Measurements from ENCODE around the gene MORN4. TPM values are rescaled to one million over a fixed set of nuclear protein-coding genes. Genes with fewer than 3 reads are reported as not detected.

MORN4 gene
- total RNA-seq, 1 experiment from 2014 or later: 11.9 TPM

DNA sequence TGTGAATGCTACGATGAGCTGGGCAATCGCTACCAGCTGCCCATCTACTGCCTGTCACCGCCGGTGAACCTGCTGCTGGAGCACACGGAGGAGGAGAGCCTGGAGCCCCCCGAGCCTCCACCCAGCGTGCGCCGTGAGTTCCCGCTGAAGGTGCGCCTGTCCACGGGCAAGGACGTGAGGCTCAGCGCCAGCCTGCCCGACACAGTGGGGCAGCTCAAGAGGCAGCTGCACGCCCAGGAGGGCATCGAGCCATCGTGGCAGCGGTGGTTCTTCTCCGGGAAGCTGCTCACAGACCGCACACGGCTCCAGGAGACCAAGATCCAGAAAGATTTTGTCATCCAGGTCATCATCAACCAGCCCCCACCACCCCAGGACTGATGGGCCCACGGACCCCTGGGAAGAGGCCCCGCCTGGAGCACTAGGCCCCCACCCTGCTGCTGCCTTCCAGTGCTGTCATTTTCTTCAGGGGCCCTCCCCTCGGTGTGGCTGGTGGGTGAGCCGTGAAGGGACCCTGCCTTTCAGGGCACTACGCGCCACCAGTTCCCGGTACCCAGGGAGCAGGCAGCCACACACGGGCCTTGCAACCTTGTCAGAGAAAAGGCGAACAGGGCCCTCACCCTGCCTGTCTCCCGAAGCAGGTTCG lies 63.0 kb downstream of the MORN4 start:
- no peaks in the 10 kb centered on the region for H3K79me1 ChIP-seq (ENCODE audit: insufficient read depth, low read depth, low read length, poor library complexity, severe bottlenecking)
- Mint-ChIP-seq H3K36me3 (ENCODE audit: insufficient read depth in 1 of 3, low read depth in 3 of 3) (peaks cover 0 to 12% (median 0%) of the 10 kb centered on the region in 3 experiments; a peak in 3 of 7 replicates), H3K27ac (no peak overlapping the region)

More for the DNA sequence above, 63.0 kb downstream of the MORN4 start:
- no peaks in the 10 kb centered on the region for H3K4me1 ChIP-seq (ENCODE audit: insufficient read depth, low read length)
- H3K27me3 ChIP-seq (ENCODE audit: insufficient read depth, low read length): no peaks in the 10 kb centered on the region
- no peak overlapping the region for H2BK5ac ChIP-seq (ENCODE audit: insufficient read length, low read length)
- no peak overlapping the region for H2BK20ac ChIP-seq (ENCODE audit: low read depth, low read length, poor library complexity, severe bottlenecking)
- H3K27me3 Mint-ChIP-seq (ENCODE audit: low read depth): no peaks in the 10 kb centered on the region
- H3K4me3 Mint-ChIP-seq: no peak overlapping the region
- H2AK5ac ChIP-seq (ENCODE audit: insufficient read length, low read length): no peak overlapping the region
- no peak overlapping the region for H2BK120ac ChIP-seq (ENCODE audit: low read depth, low read length, poor library complexity, severe bottlenecking)
- H3K18ac ChIP-seq (ENCODE audit: insufficient read length, low read depth, low read length): no peak overlapping the region
- H3K4ac ChIP-seq (ENCODE audit: low read depth, low read length): no peak overlapping the region
- no peak overlapping the region for H3K23ac ChIP-seq (ENCODE audit: insufficient read length, low read depth, low read length)
- no peak overlapping the region for H4K8ac ChIP-seq (replicated peaks; ENCODE audit: insufficient read length, low read depth, low read length)
- H3K14ac ChIP-seq (ENCODE audit: insufficient read depth, low read length): no peak overlapping the region
- H3K79me2 ChIP-seq (ENCODE audit: insufficient read depth, low read length): no peaks in the 10 kb centered on the region
- H2BK12ac ChIP-seq (ENCODE audit: insufficient read length, low read depth, low read length): no peak overlapping the region
- no peak overlapping the region for H3T11ph ChIP-seq (ENCODE audit: low read length)
- peaks cover 11 to 16% of the 10 kb centered on the region in 2 experiments for H3K4me1 Mint-ChIP-seq
- no peaks in the 10 kb centered on the region for H3K9me3 ChIP-seq (ENCODE audit: control insufficient read depth, low read depth, low read length)
- H4K20me1 ChIP-seq (ENCODE audit: control insufficient read depth, insufficient read depth, insufficient read length): no peaks in the 10 kb centered on the region
- no CpG with 5 or more reads among the region's 33 CpGs for WGBS (ENCODE audit: extremely low coverage, insufficient read length, low lambda C conversion rate)
- DNase-seq: no peak
- H3K56ac ChIP-seq (ENCODE audit: insufficient read length, low read depth, low read length): no peak overlapping the region
- H2BK15ac ChIP-seq (ENCODE audit: low read depth, low read length): no peak overlapping the region
- H4K5ac ChIP-seq (ENCODE audit: insufficient read length, low read depth, low read length): no peak overlapping the region
- H2AFZ ChIP-seq (ENCODE audit: low read length): no peak overlapping the region
- TF ChIP-seq, protein P1, sequence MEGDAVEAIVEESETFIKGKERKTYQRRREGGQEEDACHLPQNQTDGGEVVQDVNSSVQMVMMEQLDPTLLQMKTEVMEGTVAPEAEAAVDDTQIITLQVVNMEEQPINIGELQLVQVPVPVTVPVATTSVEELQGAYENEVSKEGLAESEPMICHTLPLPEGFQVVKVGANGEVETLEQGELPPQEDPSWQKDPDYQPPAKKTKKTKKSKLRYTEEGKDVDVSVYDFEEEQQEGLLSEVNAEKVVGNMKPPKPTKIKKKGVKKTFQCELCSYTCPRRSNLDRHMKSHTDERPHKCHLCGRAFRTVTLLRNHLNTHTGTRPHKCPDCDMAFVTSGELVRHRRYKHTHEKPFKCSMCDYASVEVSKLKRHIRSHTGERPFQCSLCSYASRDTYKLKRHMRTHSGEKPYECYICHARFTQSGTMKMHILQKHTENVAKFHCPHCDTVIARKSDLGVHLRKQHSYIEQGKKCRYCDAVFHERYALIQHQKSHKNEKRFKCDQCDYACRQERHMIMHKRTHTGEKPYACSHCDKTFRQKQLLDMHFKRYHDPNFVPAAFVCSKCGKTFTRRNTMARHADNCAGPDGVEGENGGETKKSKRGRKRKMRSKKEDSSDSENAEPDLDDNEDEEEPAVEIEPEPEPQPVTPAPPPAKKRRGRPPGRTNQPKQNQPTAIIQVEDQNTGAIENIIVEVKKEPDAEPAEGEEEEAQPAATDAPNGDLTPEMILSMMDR (conservative IDR thresholded peaks at IDR 0.05): no peak
- H3K23me2 ChIP-seq (ENCODE audit: insufficient read length, low read depth, low read length, poor library complexity, severe bottlenecking): no peaks in the 10 kb centered on the region
- no peak overlapping the region for H4K91ac ChIP-seq (ENCODE audit: insufficient read length, low read depth, low read length)
- H3K27ac ChIP-seq (ENCODE audit: insufficient read length, low read depth, low read length): no peak overlapping the region
- H3K9me3 Mint-ChIP-seq: no peaks in the 10 kb centered on the region
- H3K9ac ChIP-seq (ENCODE audit: extremely low read depth, insufficient read length, low read length): no peak overlapping the region
- no peak overlapping the region for H3K4me2 ChIP-seq (ENCODE audit: insufficient read depth, insufficient read length, low read length)

All from H9 (cell line).